DLD1 (cell line): ENCODE measurements around the gene TAF15.

Experiments used
- in situ Hi-C: cut with HindIII; loops from 2 replicates; pipeline ENCODE4 v1.10.0; 2017; ENCODE audit warnings: low sequenced_read_pairs

The TAF15 gene

DNA sequence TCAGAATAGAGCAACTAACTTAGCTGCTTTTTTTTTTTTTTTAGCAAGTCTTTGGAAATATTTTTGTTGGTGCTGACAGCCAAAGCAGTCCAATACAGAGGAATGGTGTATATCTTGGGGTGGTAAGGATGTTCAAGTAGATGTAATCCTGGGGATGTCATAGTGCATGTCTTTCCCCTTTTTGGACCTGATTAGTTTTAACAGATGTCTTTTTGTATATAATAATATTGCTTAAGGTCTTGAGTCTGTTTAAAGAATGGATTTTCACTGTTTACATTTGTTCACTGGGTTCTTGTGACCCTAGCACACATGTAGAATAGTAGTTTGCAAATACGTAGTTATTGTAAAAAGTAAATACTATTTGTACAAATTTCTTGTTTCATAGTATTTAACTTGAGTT is 7.9 kb downstream of the TAF15 start:
- in situ Hi-C loops, result no loop called here

DNA sequence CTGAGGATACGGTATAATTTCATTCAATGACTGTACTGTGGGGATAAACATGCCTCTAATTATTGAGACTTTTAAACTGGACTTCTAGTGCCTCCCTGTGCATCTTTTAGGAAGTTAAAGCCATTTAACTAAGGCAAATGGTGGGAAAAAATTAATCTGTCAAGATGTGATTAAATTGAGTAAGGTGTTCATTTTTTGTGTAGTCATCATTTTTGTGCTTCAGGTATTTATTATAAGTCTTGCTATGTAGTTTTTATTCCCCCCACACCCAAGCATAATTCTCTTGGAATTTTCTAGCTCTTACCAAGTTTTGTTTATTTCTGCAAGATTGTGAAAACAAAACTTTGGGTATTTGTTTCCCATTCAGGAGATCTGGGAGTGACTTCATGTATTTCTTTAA is 10.2 kb downstream of the TAF15 start:
- in situ Hi-C loops, result no loop called here

DNA sequence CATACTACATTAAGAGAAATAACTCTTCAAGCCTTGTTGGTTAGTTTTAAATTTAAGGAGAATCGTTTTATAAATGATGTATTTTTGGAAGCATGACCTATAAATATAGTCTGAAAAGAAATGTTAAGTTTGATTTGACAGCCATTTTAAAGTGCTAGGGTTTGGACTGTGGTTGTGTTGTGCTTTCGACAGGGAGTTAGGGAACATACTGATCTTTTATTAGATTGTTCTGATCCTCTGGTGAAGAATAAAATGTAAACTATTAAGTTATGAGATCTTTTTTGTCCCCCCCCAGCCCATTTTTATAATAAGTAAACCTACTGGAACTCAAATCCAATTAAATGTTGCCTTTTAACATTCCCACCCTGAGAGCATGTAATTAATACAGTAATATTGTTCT is 12.0 kb downstream of the TAF15 start:
- in situ Hi-C loops, result no loop called here

DNA sequence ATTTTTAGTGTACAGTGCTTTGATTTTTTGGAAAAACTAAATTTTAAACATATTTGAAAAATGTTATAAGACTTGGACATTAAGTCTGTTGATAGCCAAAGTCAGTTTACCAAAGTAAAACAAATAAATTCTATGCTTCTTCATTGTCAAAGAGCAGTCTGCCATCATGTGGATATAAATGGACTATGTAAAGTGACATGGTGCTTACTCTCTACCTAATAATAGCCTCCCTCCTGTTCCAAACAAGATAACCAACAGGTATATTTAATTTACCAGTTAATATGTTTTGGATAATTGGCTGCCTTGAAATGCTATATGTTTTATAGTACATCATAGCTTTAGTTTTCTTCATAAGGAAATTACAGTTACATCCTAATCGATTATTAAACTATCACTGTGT is 15.9 kb downstream of the TAF15 start:
- in situ Hi-C loops, result no loop called here

DNA sequence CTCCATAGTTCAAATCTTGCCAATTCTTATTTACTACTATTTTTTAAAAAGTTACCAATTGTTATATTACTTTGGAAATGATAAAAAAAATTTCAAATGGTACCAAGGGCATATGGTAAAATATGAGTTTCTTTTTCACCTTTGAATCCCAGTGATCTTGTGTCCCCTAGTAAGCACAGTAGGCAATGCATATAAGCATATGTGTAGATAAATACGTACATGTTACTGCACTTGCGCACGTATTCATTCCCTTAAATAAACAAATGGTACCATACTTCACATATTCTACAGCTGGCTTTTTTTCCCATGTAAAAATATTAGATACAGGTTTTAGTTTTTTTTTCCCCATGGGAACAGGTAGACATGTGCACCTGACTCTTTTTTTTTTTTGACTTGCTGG is 31.8 kb downstream of the TAF15 start:
- in situ Hi-C loops, result no loop called here

DNA sequence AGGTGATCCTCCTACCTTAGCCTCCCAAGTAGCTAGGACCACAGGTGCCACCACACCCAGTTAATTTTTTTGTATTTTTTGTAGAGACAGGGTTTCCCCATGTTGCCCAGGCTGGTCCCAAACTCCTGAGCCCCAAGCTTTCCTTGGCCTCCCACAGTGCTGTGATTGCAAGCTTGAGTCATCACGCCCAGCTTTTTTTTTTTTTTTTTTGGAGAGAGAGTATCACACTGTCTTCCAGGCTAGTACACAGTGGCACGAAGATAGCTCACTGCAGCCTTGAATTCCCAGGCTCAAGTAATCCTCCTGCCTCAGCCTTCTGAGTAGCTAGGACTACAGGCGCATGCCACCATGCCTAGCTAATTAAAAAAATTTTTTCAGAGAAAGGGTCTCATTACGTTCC is 32.2 kb downstream of the TAF15 start:
- in situ Hi-C loops, result no loop called here

DNA sequence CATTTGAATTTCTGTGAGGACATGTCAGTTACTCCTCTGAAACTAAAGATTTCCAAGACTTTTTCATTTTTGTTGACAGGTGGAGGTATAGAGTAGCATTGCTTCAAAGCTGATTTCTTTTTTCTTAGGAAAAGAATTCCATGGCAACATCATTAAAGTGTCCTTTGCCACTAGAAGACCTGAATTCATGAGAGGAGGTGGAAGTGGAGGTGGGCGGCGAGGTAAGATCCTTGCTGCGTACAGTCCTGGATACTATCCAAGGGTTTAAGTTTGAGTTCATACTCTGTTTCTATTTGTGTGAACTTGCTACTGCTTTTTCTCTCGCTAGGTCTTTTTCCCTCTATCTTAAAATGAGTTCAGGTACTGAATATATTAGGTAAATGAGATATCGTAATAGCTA is 33.0 kb downstream of the TAF15 start:
- in situ Hi-C loops, result no loop called here

DNA sequence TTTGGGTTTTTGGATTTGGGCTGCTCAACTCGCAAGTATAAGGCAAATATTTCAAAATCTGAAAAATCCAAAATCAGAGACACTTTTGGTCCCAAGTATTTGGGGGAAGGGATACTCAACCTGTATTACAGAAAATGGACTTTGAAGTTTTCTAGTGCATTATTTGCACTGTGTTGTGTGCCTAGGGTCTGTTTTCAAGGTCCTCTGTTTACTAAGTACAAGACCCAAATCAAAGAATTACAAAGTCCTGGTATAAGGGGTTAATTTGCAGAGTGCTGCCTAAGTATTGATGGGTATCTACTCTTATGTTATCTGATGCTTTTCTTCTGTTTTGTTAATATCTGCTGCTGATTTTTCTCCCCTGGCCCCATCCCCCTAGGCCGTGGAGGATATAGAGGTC is 34.4 kb downstream of the TAF15 start:
- in situ Hi-C loops, result no loop called here

DNA sequence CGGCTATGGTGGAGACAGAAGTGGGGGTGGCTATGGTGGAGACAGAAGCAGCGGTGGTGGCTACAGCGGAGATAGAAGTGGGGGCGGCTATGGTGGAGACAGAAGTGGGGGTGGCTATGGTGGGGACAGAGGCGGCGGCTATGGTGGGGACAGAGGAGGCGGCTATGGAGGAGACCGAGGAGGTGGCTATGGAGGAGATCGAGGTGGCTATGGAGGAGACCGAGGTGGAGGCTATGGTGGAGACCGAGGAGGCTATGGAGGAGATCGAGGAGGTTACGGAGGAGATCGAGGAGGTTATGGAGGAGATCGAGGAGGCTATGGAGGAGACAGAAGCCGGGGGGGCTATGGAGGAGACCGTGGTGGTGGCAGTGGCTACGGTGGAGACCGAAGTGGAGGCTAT is 35.3 kb downstream of the TAF15 start:
- in situ Hi-C loops, result no loop called here

DNA sequence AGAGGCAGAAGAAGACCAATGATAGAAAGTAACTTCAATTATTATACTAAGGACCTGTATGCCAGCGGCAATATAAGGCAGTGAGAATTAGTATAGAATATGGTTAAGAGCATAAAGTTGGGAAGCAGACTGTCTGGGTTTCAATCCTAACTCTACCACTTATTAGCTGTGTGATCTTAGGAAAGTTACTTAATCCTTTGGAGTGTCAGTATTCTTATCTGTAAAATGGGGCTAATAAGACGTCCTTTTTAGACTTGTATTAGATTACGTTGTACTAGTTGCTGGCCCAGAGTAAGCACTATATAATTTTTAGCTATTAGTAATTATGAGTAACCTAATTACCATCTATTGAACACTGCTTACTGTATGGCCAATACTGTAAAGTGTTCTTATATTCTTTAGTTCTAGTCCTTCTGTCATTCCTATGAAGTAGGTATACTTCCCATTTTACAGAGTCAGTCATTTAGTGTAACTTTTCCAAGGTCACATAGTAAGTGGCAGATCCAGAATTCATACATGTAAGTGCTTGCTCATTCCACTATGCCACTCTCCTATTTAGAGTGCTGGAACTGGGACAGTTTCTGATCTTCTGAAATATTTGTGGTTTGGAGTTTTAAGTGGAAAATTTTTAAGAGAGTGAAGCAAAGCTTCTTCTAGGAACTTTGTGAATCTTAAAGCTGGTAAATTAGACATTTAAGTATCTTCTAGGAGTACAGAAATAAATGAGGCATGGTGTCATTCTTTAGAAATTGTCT is 36.9 kb downstream of the TAF15 start:
- in situ Hi-C loops, result no loop called here

DNA sequence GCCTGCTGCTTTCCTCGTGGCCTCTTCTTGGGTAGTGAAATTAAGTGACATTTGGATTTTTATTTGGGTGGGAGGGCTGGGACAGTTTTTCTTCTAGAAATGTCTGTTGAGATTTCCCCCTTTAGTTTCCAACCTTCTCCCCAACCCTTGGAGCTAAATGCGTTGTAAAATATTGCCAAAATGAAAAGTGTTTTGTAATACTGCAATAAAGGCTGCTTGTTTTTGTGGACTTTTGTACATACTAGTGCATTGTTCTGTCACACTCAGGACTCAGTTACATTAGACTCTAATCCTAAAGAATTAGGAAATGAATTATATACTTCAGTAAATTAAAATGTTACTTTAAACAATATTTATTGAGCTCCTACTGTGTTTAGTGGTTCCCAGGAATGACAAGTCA is 37.7 kb downstream of the TAF15 start:
- in situ Hi-C loops, result no loop called here

DNA sequence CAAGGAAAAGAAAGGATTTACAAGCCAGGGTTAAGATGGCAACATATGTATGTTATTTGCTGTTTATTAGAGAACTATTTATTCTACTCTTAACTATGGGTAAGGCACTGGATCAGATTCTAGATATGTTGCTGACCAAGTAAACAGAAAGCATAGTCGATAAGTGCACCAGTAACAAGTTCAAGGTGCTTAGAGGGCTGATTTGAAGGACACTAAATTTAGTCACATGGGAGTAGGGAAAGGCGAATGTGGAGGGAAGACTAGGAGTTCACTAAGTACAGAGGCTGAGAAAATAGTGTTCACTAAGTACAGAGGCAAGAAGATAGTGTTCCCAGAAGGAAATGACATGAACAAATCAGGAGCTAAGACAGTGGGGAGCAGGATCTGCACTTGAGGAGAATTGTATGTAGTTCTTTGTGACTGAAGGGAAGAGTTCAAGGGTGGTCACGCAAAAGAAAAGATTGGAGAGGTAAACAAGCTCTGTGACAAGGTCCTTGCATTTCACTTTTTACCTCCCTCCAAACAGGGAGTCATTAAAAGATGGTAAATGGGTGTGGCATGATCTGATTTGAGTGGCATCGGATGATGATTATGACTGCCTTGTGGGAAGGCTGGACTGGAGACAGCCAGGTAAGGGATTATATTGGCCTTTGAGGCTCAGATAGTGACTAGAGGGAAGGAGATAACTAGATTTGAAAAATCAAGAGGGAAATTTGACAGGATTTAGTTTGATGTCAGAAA is 38.5 kb downstream of the TAF15 start:
- in situ Hi-C loops, result no loop called here

DNA sequence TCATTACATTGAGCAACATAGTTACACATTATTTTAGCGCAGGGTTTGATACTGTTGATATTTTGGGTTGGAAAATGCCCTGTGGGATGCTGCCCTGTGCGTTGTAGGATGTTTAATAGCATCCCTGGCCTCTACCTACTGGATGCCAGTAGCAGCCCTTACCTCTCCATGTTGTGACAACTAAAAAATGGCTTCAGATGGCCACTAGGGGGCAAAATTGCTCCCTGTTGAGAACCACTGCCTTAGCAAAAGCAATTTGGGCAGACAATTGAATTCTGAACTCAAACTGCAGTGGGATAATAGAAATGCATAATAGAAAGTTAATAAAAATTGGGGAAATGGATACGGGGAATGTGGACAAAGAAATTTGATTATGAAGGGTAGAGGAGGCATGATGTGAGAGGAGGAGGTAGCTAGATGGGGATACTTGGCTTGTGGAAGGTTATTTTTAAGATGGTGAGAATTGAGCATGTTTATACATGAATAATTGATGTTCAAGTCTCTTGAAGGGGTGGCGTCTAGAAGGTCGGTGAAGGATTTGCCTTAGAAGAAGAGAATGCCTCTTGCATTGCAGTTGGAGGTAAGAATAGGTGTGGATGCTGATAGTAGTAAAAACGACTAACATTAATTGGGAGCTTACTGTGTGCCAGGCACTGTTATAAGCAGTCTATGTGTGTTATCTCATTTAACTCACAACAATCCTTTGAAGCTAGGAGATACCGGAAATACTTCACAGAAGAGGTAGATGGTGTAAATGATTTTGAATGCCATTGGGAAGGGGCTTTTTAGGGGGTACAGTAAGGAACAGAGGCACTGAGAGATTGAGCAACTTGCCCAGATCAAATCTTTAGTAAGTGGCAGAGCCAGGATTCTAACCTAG is 40.4 kb downstream of the TAF15 start:
- in situ Hi-C loops, result no loop called here

DNA sequence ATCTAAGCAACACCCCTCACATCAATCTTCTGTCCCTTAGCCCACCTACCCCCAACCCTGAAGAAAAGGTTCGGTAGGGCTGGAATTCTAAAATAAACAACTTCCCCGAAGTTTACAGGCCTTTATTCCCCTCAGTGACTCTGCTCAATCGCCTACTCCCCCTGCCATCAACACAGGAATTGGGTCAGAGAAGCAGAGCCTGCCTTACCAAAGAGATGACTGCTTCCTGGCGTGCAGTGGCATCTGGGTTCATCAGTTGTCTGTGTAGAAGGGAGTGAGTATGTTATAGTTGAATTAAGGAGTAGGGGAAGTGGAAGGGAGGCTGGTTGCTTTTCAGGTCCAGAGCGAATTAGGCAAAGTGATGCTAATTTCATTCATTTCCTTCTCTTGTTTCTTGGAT is 46.7 kb downstream of the TAF15 start:
- in situ Hi-C loops, result no loop called here

DNA sequence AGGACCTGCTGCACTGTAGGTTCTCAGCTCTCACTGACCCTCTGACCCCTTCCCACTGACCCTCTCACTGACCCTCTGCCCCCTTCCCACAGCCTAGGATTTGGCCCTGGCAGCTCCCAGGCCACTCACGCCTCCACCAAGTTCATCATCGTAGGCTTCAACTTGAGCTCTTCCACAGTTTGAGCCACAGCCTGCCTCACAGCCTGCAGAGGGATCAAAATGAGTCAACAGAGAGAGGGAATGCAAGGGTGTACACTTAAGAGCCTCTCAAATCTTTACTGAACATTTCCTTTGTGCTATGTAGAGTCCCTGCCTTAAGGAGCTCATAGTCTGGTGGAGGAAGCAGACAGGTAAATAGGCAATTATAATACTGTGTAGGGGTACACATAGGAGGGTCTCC is 47.3 kb downstream of the TAF15 start:
- in situ Hi-C loops, result no loop called here

DNA sequence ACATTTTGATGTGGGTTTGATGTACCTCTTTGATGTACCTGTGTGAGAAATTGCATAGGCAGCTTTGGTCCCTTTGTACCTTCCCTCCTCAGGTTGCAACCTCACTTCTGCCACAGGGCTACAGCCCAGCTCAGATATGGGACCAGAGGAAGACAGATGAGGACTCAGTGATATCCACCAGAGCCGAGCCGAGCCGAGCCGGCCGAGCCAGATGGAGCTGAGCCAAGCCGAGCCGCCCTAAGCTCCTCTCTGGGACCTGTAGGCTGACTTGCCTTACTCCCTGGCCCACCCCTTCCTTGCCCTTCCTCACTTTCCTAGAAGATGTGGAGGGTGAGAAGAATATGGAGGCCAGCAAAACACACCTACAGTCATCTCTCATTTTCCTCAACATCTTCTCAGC is 55.6 kb downstream of the TAF15 start:
- in situ Hi-C loops, result no loop called here

DNA sequence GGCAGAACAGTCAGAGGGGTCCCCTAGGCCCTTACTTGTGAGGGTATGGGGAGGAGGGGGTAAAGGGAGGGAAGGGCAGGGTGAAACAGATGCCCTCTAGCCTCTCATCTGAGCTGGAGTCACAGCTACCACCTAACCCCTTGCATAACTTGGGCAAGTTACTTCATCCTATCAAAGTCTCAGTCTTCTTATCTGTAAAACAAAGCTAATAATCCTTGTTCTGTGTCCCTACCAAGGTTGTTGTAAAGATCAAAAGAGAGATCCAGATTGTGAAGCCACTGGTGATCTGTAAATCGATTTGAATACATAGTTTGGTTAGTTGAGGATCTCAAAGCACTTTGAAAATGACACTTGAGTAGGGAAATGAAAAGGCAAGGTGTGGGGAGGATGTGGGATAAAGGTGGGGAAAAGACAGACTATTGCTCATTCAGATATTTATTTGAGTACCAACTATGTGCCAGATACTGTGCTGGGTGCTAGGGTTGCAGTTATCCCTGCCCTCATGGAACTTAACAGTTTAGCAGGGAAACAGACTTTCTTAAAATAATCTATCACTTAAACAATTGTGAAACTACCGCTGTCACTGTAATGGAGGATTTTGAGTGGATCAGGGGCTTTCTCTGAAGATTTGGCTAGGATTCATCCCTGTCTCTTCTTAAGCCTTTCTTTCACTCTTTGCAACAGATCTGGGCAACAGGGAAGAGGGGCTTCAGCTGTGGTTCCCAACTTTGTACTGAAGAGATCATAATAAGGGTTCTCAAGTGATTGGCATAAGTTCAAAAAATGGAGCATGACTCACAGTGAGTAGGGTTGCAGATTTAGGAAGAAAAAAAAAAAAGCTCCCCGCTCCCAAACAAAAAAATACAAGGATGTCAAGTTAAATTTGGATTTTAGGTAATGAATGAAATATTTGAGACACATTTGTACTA is 56.4 kb downstream of the TAF15 start:
- in situ Hi-C loops, result no loop called here

DNA sequence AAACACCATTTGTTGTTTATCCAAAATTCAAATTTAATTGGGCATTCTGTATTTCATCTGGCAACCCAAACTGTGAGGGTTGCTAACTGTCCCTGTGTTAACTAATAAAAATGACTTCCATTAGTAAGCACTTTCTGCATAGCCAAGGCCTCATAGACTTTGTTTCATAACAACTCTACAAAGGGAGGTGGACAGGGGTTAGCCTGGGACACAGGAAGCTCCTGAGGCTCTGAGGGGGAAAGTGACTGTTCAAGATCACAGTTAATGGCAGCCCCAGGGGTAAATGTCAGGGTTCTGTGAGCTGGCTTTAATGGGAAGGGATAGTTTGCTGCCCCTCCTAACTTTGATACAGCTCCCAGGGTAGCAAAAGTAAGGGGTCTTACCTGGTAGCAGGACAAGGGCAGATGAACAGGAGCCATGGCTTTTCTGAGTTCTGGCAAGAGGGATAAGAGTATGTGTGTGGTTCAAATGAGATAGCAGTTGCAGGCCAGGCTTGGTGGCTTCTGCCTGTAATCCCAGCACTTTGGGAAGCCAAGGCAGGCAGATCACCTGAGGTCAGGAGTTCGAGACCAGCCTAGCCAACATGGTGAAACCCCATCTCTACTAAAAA is 57.2 kb downstream of the TAF15 start:
- in situ Hi-C loops, result no loop called here

DNA sequence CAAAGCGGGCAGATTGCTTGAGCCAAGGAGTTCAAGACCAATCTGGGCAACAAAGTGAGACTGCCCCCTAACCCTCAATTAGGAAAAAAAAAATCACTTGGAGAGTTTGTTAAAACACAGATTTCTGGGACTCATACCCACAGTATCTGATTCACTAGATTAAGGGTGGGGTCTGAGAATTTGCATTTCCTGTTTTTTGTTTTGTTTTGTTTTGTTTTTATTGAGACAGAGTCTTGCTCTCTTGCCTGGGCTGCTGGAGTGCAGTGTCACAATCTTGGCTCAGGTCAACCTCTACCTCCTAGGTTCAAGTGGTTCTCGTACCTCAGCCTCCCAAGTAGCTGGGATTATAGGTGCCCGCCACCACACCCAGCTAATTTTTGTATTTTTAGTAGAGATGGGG is 58.3 kb downstream of the TAF15 start:
- in situ Hi-C loops, result no loop called here

DNA sequence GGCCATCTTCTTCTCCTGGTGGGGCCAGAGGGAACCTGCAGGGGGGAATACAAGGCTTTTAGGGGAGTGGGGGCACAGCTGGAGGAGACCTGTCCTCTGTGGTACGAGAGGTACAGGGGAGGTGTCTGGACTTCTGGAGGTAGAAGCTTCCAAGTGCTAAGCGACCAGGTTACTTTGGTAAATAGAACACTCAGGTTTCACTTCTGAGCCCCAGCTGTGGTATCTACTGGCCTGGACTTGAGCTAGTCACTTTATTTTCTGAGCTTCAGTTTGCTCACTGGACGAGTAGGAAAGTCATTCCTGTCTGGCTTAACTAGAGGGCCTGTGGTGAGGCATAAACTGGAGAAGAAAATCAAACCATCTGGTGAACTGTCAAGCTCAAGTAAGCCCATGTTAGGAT is 59.5 kb downstream of the TAF15 start, which contains the start of gene HEATR9:
HEATR9 (minus strand) TSS at position 155 of the 400 bp plus-strand sequence; CDS start at position 6, 149 bp downstream.
- in situ Hi-C loops, result no loop called here
